Heart left ventricle (tissue), 16 donors: ENCODE data around the gene GLG1. TPM values are rescaled to one million over a fixed set of nuclear protein-coding genes. Genes with fewer than 3 reads are reported as not detected.

Source experiments
- ATAC-seq, 4 donors: fragments of 200-7000 bp; cut with Tn5 transposase; one replicate each; pipeline ENCODE4 v1.9.1; 2020 to 2022; ENCODE audit warnings: moderate library complexity in 4 of 4, mild to moderate bottlenecking in 3 of 4, moderate number of reproducible peaks in 1 of 4
- DNase-seq, 5 donors: peaks; one replicate each; pipeline ENCODE4 v3.0.0-alpha.2; 2020
- H3K27ac ChIP-seq, 12 donors: fragments of 200-600 bp; sonication (generic) in 4 of 12; one replicate each; pipeline versions ENCODE4 v1.5.0 to v1.8.0; 2016 to 2022; ENCODE audit warnings: mild to moderate bottlenecking in 2 of 12
- H3K27me3 ChIP-seq, 9 donors: fragments of 200-600 bp; sonication (generic) in 2 of 9; one replicate each; pipeline versions ENCODE4 v1.5.1 to v1.8.0; 2016 to 2022; ENCODE audit warnings: mild to moderate bottlenecking in 3 of 9
- H3K36me3 ChIP-seq, 9 donors: fragments of 200-600 bp; sonication (generic) in 2 of 9; one replicate each; pipeline versions ENCODE4 v1.5.0 to v1.8.0; 2018 to 2022; ENCODE audit warnings: mild to moderate bottlenecking in 2 of 9
- H3K4me1 ChIP-seq, 12 donors: fragments of 200-600 bp; sonication (generic) in 4 of 12; one replicate each; pipeline versions ENCODE4 v1.5.0 to v1.8.0; 2016 to 2022; ENCODE audit warnings: mild to moderate bottlenecking in 3 of 12
- H3K4me3 ChIP-seq, 12 donors: fragments of 200-600 bp; sonication (generic) in 4 of 12; one replicate each; pipeline versions ENCODE4 v1.5.0 to v1.8.0; 2017 to 2022; ENCODE audit warnings: mild to moderate bottlenecking in 9 of 12, moderate library complexity in 4 of 12
- H3K9me3 ChIP-seq, 12 donors: fragments of 200-600 bp; sonication (generic) in 4 of 12; one replicate each; pipeline versions ENCODE4 v1.5.0 to v1.8.0; 2016 to 2022; ENCODE audit warnings: mild to moderate bottlenecking in 1 of 12
- CTCF ChIP-seq, 12 donors: fragments of 200-600 bp; sonication (generic) in 4 of 12; IDR thresholded peaks; one replicate each; pipeline versions ENCODE4 v1.5.0 to v1.8.0; 2018 to 2022; ENCODE audit warnings: antibody characterized with exemption in 12 of 12, mild to moderate bottlenecking in 5 of 12
- POLR2A ChIP-seq, 2 donors: fragments of 450-650 bp; IDR thresholded peaks; one replicate each; pipeline ENCODE4 v1.6.1; 2017; ENCODE audit warnings: antibody characterized with exemption in 2 of 2, mild to moderate bottlenecking in 2 of 2, moderate library complexity in 2 of 2
- WGBS, 4 donors: extraction: QIAGEN DNeasy Blood & Tissue Kit in 2 of 4; methylation state at CpG; one replicate each; pipeline versions ENCODE4 v1.1.5 to v1.1.7; 2013 to 2018; 5-methylcytosine and 5-hydroxymethylcytosine counted together
- intact Hi-C, 10 donors: fragments of 100-400 bp; cut with DNase I; formaldehyde crosslinking; loops; one replicate each; pipeline versions ENCODE4 v1.11.1 to v1.14.2; 2022
- polyA plus RNA-seq, 2 donors: library from polyadenylated mRNA; stranded (reverse); fragments of 200-250 nt; gene quantifications; one replicate each; pipeline ENCODE4 v1.2.3, GENCODE V29; 2013
- total RNA-seq, 9 donors: library from RNA; depleted of rRNA in 2 of 9; stranded (reverse); fragments of >200 nt in 2 of 9; fragmentation: NEBNext Ultra II Directional in 3 of 9; extraction: Animal tissue kit (Norgen Biotek cat#: 25700) in 3 of 9; gene quantifications; one replicate each; pipeline versions ENCODE4 v1.1.0 to v1.2.4, GENCODE V29; 2016 to 2023
- donor health status: ischemic (EF 13 %, LVEDD 7.1; RV severe dilation, severe dysfunction).
- donor health status: healthy with polysubstance abuse.
- donor health status: DM: no; HTN: yes; CAD: no.
- donor health status: DM: no; HTN: no; CAD: no.
- donor health status: ischemic (EF 25% LVEDD 6.9; RV normal size, moderate dysfunction).
- donor health status: ischemic (EF 25% LVEDD 5.7; RV mildly dilated, moderate dysfunction).
- donor health status: healthy.
- donor health status: DM: yes; HTN: yes; CAD: no.
- donor health status: ischemic (EF 35%, LVEDD 5.7; RV mildly dilated, moderate dysfunction).
- donor health status: nonischemic (EF 11% LVEDD 7.7; RV severe dilation, severe dysfunction).
- donor health status: DM: yes; HTN: yes; CAD: no.
- donor health status: PGD.
- donor health status: ischemic (EF 29% LVEDD 5.4; RV normal size, mild dysfunction).
- donor health status: nonischemic (EF 23%, LVEDD 6.1; RV moderate dilation, normal function).

The GLG1 gene
- total and polyA plus RNA-seq, 11 donors, result 26.5 to 138 (median 102) TPM

GRCh38 chr16:74466872-74467271 lies 140.0 kb downstream of the GLG1 start:
- TF ChIP-seq POLR2A (IDR thresholded peaks at IDR 0.05) (no peak), CTCF (IDR thresholded peaks at IDR 0.05) (no peak)
- ATAC-seq, result no peak
- intact Hi-C loops, result loop anchor here in 1 of 10 donors (10.0 kb wide), 1 partner anchor 158 kb away; no protein-coding TSS in a partner anchor
- Histone ChIP-seq H3K4me3 (no peak overlapping the region), H3K9me3 (no peaks in the 10 kb centered on the region), H3K4me1 (peaks cover 0 to 13% (median 0%) of the 10 kb centered on the region in 12 donors), H3K27ac (peak overlapping the region in 2 of 12 donors; percentile 1 to 22), H3K36me3 (peaks cover 0 to 100% (median 96%) of the 10 kb centered on the region in 9 donors), H3K27me3 (no peaks in the 10 kb centered on the region)
- DNase-seq, result no peak
- WGBS, 4 donors, result 89 to 96% (median 93%) methylated on average over 5 of the region's 5 CpGs

- Histone ChIP-seq H3K27me3 (no peaks in the 10 kb centered on the region), H3K4me3 (no peak overlapping the region), H3K27ac (peak overlapping the region in 2 of 12 donors; percentile 1 to 22), H3K36me3 (peaks cover 0 to 100% (median 96%) of the 10 kb centered on the region in 9 donors), H3K9me3 (no peaks in the 10 kb centered on the region), H3K4me1 (peaks cover 0 to 13% (median 0%) of the 10 kb centered on the region in 12 donors)
- ATAC-seq, result peak in 1 of 4 donors; percentile 68
- no peak for TF ChIP-seq CTCF (IDR thresholded peaks at IDR 0.05)
- no peak for TF ChIP-seq POLR2A (IDR thresholded peaks at IDR 0.05)
- DNase-seq, result peak in 1 of 5 donors; percentile 44
- WGBS, 4 donors, result 64 to 82% (median 72%) methylated on average over 6 of the region's 6 CpGs
- intact Hi-C loops, result loop anchor here in 1 of 10 donors (10.0 kb wide), 1 partner anchor 159 kb away; no protein-coding TSS in a partner anchor
These were observed 140.8 kb downstream of the GLG1 start for GRCh38 chr16:74465851-74466685.

GRCh38 chr16:74465281-74465680 lies 141.6 kb downstream of the GLG1 start:
- peaks cover 0 to 13% (median 0%) of the 10 kb centered on the region in 12 donors for H3K4me1 ChIP-seq
- H3K36me3 ChIP-seq, result peaks cover 0 to 100% (median 96%) of the 10 kb centered on the region in 9 donors
- DNase-seq, result peak in 1 of 5 donors; percentile 45
- 80 to 83% (median 81%) methylated on average over 6 to 7 of the region's 7 CpGs for WGBS, 4 donors
- TF ChIP-seq POLR2A (IDR thresholded peaks at IDR 0.05) (no peak), CTCF (IDR thresholded peaks at IDR 0.05) (no peak)
- no peaks in the 10 kb centered on the region for H3K27me3 ChIP-seq
- intact Hi-C loops, result loop anchor here in 1 of 10 donors (10.0 kb wide), 1 partner anchor 160 kb away; no protein-coding TSS in a partner anchor
- no peak overlapping the region for H3K4me3 ChIP-seq
- no peak overlapping the region for H3K27ac ChIP-seq
- ATAC-seq, result peak in 1 of 4 donors; percentile 62
- no peaks in the 10 kb centered on the region for H3K9me3 ChIP-seq

GRCh38 chr16:74463888-74464287 lies 143.0 kb downstream of the GLG1 start:
- DNase-seq (no peak), ATAC-seq (no peak)
- H3K27ac ChIP-seq, result no peak overlapping the region
- no peaks in the 10 kb centered on the region for H3K9me3 ChIP-seq
- intact Hi-C loops, result loop anchor here in 1 of 10 donors (10.0 kb wide), 1 partner anchor 161 kb away; no protein-coding TSS in a partner anchor
- no peaks in the 10 kb centered on the region for H3K27me3 ChIP-seq
- TF ChIP-seq CTCF (IDR thresholded peaks at IDR 0.05) (no peak), POLR2A (IDR thresholded peaks at IDR 0.05) (no peak)
- no peak overlapping the region for H3K4me3 ChIP-seq
- WGBS, 4 donors, result 91 to 98% (median 97%) methylated on average over 2 of the region's 2 CpGs
- H3K36me3 ChIP-seq, result peaks cover 0 to 100% (median 97%) of the 10 kb centered on the region in 9 donors
- H3K4me1 ChIP-seq, result peaks cover 0 to 13% (median 0%) of the 10 kb centered on the region in 12 donors
